HAP-1 (cell line): ENCODE results near the gene HAND2.

ENCODE experiments used
- DNase-seq, 2 experiments: peaks; one replicate each; pipeline ENCODE4 v3.0.0-alpha.2; 2016 to 2020; ENCODE audit warnings: low spot score in 2 of 2
- H3K27me3 ChIP-seq: fragments of 250-450 bp; sonication (Bioruptor Pico); 2 replicates; pipeline ENCODE4 v1.5.1; 2020; ENCODE audit warnings: low read depth, mild to moderate bottlenecking, moderate library complexity
- H3K36me3 ChIP-seq: fragments of 250-450 bp; sonication (Bioruptor Pico); replicated peaks from 2 replicates; pipeline ENCODE4 v1.5.1; 2020; ENCODE audit warnings: mild to moderate bottlenecking
- H3K4me1 ChIP-seq: fragments of 250-450 bp; sonication (Bioruptor Pico); 2 replicates; pipeline ENCODE4 v1.5.1; 2020; ENCODE audit warnings: mild to moderate bottlenecking
- H3K4me3 ChIP-seq: fragments of 250-450 bp; sonication (Bioruptor Pico); 2 replicates; pipeline ENCODE4 v1.5.1; 2020; ENCODE audit warnings: mild to moderate bottlenecking, moderate library complexity
- H3K9me3 ChIP-seq: fragments of 250-450 bp; sonication (Bioruptor Pico); 2 replicates; pipeline ENCODE4 v1.5.1; 2020; ENCODE audit warnings: mild to moderate bottlenecking, moderate library complexity
- in situ Hi-C: fragments of 300-500 bp; cut with MboI; formaldehyde crosslinking; loops from 3 replicates; pipeline ENCODE4 v1.14.3; 2020; ENCODE audit warnings: low sequenced_read_pairs, inconsistent platforms, mixed read lengths

Gene HAND2

DNA sequence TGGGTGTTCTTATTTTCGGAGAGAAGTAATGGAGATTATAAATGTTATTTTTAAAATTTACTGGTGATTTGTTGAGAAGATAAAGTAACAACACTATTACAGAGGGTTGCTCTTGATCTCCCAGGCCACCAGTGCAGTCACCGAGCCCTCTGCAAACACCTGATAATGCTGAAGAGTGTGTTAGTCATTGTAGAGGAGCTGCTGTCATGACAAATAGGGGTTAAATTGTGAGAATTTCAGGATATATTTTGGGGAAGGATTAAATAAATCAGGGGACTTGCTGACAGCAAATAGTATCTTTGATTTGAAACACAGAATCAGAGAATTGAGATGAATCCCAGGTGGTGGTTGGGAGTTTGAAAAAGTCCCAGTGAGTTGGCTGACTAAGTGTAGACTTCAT is 16.7 kb upstream of the HAND2 start:
- no peak overlapping the region for H3K4me3 ChIP-seq
- in situ Hi-C loops: no loop called here
- no peaks in the 10 kb centered on the region for H3K9me3 ChIP-seq
- H3K27me3 ChIP-seq: peaks cover 24% of the 10 kb centered on the region
- H3K36me3 ChIP-seq: no peaks in the 10 kb centered on the region
- no peaks in the 10 kb centered on the region for H3K4me1 ChIP-seq
- no peak for DNase-seq

DNA sequence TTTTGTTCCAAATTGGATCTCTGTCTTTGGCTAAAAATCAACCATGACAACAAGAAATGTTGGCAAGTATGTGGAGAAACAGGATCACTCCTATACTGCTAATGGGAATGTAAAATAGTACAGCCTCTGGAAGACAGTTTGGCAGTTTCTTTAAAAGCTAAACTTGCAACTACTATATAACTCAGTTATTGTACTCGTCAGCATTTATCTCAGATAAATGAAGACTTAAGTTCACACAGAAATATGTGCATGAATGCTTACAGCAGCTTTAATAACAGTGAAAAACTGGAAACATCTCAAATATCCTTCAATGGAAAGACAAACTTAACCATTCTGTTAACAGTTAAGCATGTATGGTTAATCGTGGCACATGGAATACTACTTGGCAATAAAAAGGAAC is 15.4 kb upstream of the HAND2 start:
- in situ Hi-C loops: no loop called here
- Histone ChIP-seq H3K4me3 (no peak overlapping the region), H3K4me1 (no peaks in the 10 kb centered on the region), H3K27me3 (peaks cover 27% of the 10 kb centered on the region), H3K9me3 (no peaks in the 10 kb centered on the region), H3K36me3 (no peaks in the 10 kb centered on the region)
- DNase-seq: no peak

DNA sequence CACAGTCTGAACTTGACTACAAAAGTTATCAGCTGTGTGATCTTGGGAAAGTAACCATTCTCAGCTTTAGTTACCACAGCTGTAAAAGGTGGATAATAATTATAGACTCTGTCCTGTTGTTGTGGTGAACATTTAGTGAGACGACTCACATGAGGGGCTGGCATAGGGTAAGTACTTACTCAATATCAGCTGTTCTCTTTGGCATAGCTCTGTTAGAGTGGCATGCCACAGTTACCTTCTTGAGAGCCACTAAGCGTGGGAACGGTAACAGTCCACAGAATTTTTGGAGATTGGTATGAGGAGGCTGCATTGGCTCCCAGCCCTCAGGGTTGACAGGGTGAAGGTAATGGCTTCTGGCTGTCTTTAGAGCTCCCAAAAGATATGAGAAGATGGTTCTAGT is 13.2 kb upstream of the HAND2 start:
- no peak overlapping the region for H3K4me3 ChIP-seq
- peaks cover 49% of the 10 kb centered on the region for H3K27me3 ChIP-seq
- peaks cover 2% of the 10 kb centered on the region; the same call in 1 of the 2 replicates for H3K4me1 ChIP-seq
- no peaks in the 10 kb centered on the region for H3K9me3 ChIP-seq
- DNase-seq: no peak
- in situ Hi-C loops: no loop called here
- H3K36me3 ChIP-seq: no peaks in the 10 kb centered on the region

DNA sequence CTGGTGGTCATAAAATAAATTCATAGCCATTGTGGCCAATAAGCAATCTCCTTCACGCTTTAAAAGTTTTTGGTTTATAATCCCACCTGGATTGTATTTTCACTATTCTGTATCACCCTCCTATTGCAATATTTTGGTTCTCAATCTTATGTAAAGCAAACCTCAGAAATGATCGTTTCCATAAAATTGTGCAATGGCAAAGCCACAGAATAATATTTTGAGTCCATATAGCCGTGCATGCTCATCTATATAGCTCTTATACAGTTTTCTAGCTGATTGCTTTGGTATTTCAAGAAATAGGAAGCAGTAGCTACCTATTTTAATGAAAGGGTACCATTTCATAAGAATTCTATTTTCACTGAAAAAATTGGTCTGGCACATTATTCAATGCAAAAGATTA is 10.0 kb upstream of the HAND2 start:
- Histone ChIP-seq H3K27me3 (peaks cover 79% of the 10 kb centered on the region), H3K4me3 (no peak overlapping the region)
- in situ Hi-C loops: no loop called here

DNA sequence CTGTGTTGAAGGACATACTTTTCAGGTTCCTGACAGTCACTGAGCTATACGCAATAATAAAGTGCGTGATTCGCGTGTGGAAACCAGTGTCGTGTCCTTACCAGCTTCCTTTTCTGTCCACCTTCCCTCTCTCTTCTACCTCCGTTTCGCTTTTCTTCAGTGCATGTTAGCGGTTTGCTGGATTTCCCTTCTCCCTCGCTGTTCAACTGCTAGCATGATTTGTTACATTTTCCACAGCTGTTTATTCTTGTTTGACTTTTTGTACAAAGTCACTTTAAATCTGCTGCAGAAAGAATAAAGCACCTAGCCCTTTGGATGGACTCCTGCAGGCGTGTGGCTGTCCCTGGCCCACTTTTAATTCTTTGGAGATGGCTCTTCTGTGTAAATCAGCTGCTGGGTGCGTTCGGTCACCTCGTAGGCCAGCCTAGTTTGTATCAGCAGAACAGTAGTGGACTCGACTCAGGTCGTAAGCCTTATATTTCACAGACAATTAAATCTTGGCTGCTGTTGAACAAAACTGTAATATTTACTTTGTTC is 8.9 kb upstream of the HAND2 start:
- DNase-seq: no peak
- Histone ChIP-seq H3K9me3 (no peaks in the 10 kb centered on the region), H3K27me3 (peaks cover 72% of the 10 kb centered on the region), H3K4me1 (peaks cover 3% of the 10 kb centered on the region; the same call in 1 of the 2 replicates), H3K36me3 (no peaks in the 10 kb centered on the region), H3K4me3 (peak overlapping the region; percentile 18)
- in situ Hi-C loops: no loop called here

More for the DNA sequence above, 10.0 kb upstream of the HAND2 start:
- no peaks in the 10 kb centered on the region for H3K9me3 ChIP-seq
- H3K4me1 ChIP-seq: peaks cover 3% of the 10 kb centered on the region; the same call in 1 of the 2 replicates
- no peaks in the 10 kb centered on the region for H3K36me3 ChIP-seq
- DNase-seq: no peak

DNA sequence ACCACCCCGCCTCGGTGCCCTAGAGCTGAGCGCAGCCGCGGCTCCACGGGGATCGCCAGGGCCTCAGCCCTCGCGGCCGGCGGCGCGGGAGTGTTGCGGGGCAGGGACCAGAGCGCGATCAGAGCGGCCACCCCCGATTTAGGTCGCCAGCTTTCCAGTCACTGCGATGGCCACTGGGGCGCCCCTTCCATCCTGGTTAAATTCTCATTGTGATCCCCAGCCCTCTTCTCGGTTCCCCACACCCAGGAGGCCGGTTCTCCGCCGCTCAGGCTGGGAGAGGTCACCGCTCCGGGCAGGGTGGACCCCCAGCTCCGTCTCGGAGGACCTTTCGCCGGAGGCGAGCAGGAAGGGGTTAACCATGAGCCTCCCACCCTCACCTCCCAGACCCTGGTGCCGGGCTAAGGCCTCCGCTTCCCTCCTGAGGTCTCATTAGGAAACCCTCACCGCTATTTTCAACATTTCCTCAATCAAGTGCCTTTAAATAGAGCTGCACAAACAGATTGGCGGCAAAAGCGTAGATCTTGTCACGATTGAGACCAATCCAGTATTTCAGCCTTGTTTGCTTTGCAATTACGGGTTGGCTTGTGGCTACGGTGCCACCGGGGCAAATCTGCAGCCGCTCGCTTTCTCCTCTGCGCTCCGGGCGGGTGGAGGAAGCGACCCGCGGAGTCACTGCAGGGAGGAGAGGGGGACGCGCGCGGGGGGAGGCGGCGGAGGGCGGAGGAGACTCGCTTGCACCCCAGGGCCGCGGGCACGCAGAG is 8.3 kb upstream of the HAND2 start:
- peak overlapping the region; percentile 18 for H3K4me3 ChIP-seq
- H3K27me3 ChIP-seq: peaks cover 74% of the 10 kb centered on the region
- DNase-seq: peak in 1 of 2 experiments; percentile 49
- no peaks in the 10 kb centered on the region for H3K9me3 ChIP-seq
- H3K36me3 ChIP-seq: no peaks in the 10 kb centered on the region
- peaks cover 3% of the 10 kb centered on the region; the same call in 1 of the 2 replicates for H3K4me1 ChIP-seq
- in situ Hi-C loops: no loop called here

DNA sequence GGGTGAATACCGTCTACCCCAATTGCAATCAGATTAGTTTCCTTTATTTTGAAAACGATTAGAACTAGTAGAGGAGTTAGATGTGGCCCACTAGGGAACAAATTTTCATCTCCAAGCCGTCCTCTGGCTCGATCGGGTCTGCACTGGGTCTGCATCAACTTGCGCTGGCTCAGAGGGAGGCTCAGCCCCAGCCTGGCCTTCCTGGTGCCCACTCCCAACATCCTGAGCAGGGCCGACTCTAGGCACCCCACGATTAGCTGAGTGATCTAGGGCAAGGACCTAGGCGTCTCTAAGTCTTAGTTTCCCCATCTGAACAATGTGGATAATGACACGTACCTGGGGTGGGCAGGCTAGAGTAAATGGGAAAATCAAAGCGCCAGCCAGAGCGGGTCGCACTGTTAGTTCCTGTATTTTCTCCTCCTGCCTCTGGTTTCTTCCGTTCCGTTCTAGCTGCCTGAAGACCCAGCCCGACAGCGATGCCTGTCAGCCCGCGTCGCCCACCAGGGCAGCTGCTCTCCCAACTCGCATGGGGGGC is 7.7 kb upstream of the HAND2 start:
- DNase-seq: no peak
- peaks cover 3% of the 10 kb centered on the region; the same call in 1 of the 2 replicates for H3K4me1 ChIP-seq
- no peaks in the 10 kb centered on the region for H3K36me3 ChIP-seq
- H3K4me3 ChIP-seq: 0 out of 2 replicates have a peak overlapping the region, but pooled peaks have one; percentile 18
- H3K27me3 ChIP-seq: peaks cover 74% of the 10 kb centered on the region
- in situ Hi-C loops: no loop called here
- H3K9me3 ChIP-seq: no peaks in the 10 kb centered on the region

DNA sequence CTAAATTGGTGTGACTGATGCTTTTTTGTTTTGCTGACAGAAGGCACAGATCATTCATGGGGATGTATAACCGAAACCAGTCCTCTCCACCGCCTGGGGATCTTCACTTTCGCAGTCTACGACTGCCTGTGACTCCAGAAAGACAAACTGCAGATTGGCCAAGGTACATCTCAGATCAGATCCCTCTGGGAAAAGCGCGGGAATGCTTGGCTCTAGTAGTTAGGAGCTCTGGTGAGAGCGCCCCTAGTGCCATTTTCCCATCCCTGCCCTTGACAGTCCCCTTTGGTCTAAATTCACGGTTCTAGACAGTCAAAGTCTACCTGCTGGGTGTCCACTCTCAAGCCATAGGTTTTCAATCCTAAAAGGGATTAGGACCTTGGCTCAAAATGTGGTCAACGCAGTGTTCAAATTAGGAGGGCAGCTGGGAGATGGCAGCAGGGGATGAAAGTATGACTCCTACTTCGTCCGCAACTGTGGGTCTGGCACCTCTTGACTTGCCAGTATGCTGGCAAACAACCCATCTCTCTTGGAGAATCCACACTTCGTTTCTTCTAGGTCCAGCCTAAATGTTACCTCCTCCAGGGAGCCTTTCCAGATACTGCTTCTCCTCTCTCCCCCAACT is 6.9 kb upstream of the HAND2 start:
- H3K36me3 ChIP-seq: no peaks in the 10 kb centered on the region
- in situ Hi-C loops: no loop called here
- peak in 1 of 2 experiments; percentile 54 for DNase-seq
- no peaks in the 10 kb centered on the region for H3K9me3 ChIP-seq
- H3K4me1 ChIP-seq: peaks cover 3% of the 10 kb centered on the region; the same call in 1 of the 2 replicates
- no peak overlapping the region for H3K4me3 ChIP-seq
- peaks cover 70% of the 10 kb centered on the region for H3K27me3 ChIP-seq

DNA sequence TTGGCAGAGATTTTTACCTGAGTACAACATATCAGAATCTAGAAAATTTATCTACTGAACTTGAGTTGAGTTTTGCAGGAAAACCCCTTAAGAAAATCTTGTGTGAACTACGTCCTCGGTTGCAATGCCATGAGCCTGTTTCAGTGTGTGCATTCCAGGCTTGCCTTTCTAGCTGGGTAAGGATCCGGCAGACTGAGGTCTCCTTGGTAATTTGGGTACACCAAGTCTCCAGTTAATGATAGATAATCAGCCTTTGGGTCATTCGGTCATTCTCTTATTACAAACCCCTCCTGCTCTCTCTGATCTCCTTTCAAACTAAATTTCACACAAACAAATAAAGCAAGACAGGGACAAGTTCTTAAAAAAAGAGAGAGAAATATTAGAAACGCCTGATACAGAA is 5.9 kb upstream of the HAND2 start:
- Histone ChIP-seq H3K9me3 (no peaks in the 10 kb centered on the region), H3K36me3 (no peaks in the 10 kb centered on the region), H3K27me3 (peaks cover 65% of the 10 kb centered on the region), H3K4me3 (no peak overlapping the region), H3K4me1 (peaks cover 3% of the 10 kb centered on the region; the same call in 1 of the 2 replicates)
- in situ Hi-C loops: no loop called here
- no peak for DNase-seq

DNA sequence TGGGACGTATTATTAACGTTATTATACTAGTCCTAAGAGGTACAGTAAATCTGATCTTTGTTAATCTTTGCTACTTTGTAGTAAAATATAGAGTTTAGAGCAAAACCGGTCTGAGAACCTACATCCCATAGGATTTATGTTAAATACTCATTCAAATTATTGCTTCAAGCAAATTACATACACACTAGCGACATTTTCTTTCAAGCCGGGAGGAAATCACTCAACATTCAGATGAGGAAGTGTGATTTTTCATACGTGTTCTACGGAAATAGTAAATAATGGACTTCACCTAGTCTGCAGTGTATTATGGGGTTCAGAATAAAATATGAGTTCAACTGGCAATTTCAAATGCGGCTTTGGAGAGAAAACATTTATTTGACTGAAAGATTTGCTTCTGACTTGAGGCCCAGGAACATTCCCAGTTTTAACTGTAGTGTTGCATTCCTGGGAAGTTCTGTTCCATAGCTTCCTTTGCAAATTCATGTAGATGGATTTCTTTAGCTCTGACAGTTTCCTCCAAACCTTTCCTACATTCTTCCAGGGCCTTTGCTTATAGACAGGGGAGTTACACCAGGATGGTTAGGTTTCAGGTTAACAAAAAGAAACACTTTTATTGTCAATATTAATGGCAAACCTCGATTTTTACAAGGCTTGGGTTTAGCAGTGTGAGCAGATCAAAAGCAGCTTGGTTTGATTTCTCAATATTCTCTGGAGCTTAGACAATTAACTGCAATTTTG is 5.3 kb upstream of the HAND2 start:
- in situ Hi-C loops: no loop called here

DNA sequence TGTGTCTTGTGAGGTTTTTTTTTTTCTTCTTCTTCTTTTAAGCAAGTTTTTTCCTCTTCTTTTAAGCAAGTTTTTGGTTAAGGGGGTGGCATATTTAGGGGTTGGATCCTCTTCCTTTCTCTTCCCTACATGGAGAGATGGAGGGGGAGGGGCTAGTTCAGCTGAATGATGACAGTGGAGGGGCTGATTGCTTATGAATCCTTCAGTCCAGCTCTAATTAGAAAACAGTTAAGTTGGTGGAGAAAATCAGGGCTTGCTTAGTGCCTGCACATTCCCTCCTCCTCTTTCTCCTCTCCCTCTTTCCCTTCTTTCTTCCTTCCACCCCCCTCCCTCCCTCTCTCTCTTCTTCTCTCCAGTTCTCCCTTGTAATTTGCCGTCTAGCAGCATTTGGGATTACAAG is 4.4 kb upstream of the HAND2 start:
- Histone ChIP-seq H3K27me3 (peaks cover 53% of the 10 kb centered on the region), H3K36me3 (no peaks in the 10 kb centered on the region), H3K9me3 (no peaks in the 10 kb centered on the region), H3K4me1 (peaks cover 3% of the 10 kb centered on the region; the same call in 1 of the 2 replicates), H3K4me3 (no peak overlapping the region)
- in situ Hi-C loops: no loop called here
- no peak for DNase-seq

More for the DNA sequence above, 5.3 kb upstream of the HAND2 start:
- no peak overlapping the region for H3K4me3 ChIP-seq
- peaks cover 59% of the 10 kb centered on the region for H3K27me3 ChIP-seq
- DNase-seq: no peak
- H3K4me1 ChIP-seq: peaks cover 3% of the 10 kb centered on the region; the same call in 1 of the 2 replicates
- H3K9me3 ChIP-seq: no peaks in the 10 kb centered on the region
- H3K36me3 ChIP-seq: no peaks in the 10 kb centered on the region

DNA sequence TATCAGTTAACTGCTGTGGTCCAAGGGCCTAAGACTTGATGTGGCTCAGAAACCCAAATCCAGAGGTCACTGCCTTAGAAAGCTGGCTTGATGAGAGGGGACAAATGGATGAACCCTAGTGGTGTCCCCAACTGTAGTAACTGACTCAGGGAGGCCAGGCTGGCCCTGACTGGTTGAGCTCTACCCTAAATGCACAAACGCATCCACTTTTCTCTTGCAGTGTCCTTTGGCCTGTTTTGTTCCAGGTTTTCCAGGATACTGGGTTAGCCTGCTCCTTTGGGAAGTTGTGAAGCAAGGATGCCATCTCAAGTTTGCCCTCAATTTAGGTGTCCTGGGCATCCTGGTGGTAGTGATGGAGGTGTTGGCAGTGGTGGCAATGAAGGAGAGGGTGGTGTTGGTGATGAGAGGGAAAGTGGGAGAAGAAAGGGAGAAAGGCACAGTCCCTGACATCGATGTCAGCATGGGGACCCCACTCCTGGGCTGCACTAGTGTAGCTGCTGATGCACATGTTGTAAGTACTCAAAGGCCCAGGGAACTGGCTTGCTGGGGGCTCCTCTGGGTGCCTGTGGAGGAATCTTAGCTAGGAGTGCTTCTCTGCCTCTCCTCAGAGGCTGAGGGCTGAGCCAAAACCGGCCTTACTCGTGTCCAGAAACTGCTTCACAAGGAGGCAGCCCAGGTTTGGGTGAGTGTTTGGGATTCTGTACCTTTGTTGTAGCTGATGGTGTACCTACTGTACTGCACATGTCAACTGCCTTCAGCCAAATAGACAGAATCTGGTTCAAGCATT is 2.9 kb upstream of the HAND2 start:
- in situ Hi-C loops: no loop called here
- H3K9me3 ChIP-seq: peaks cover 2% of the 10 kb centered on the region
- no peaks in the 10 kb centered on the region for H3K36me3 ChIP-seq
- H3K4me1 ChIP-seq: no peaks in the 10 kb centered on the region
- H3K4me3 ChIP-seq: no peak overlapping the region
- peaks cover 41% of the 10 kb centered on the region for H3K27me3 ChIP-seq
- DNase-seq: no peak
